IMR-90 (cell line): ENCODE measurements around the gene PLXNA1. TPM values are rescaled to one million over a fixed set of nuclear protein-coding genes. Genes with fewer than 3 reads are reported as not detected.

Source experiments
- ATAC-seq: fragments of 200-7000 bp; cut with Tn5 transposase; 2 replicates; pipeline ENCODE4 v1.9.1; 2020; ENCODE audit warnings: low read depth, mild to moderate bottlenecking, moderate library complexity
- BruUV-seq: library from RNA; stranded (reverse); fragments of 400-500 nt; replicated peaks from 2 replicates; lab custom pipeline; 2021; lab: Mats Ljungman, UMichigan
- CTCF ChIA-PET: fragments of 300-600 bp; formaldehyde crosslinking; extraction: SDS; loops from one replicate; lab custom pipeline; 2021; ENCODE audit warnings: antibody characterized with exemption; lab: Yijun Ruan, JAX
- POLR2A ChIA-PET: fragments of 300-600 bp; sonication (Branson Sonifier 250); formaldehyde crosslinking; loops from one replicate; lab custom pipeline; 2022; ENCODE audit warnings: antibody characterized with exemption; ENCODE audit not compliant: unreplicated experiment; lab: Charles Lee
- DNase-seq: peaks from one replicate; pipeline ENCODE4 v3.0.0; 2013
- H2AFZ ChIP-seq: replicated peaks from 2 replicates; pipeline ENCODE3; 2013; ENCODE audit warnings: low read length, mild to moderate bottlenecking; ENCODE audit not compliant: poor library complexity
- H2AK5ac ChIP-seq: 2 replicates; pipeline ENCODE4 v1.6.1; 2013; ENCODE audit warnings: low read depth, low read length, inconsistent platforms
- H2AK9ac ChIP-seq: replicated peaks from 2 replicates; pipeline ENCODE3; 2013; ENCODE audit warnings: mild to moderate bottlenecking, low read depth, low read length, moderate library complexity; ENCODE audit not compliant: poor library complexity
- H2BK120ac ChIP-seq: 2 replicates; pipeline ENCODE4 v1.6.1; 2013; ENCODE audit warnings: low read depth, low read length, inconsistent platforms
- H2BK15ac ChIP-seq: 3 replicates; pipeline ENCODE4 v1.6.1; 2013; ENCODE audit warnings: low read depth, low read length, inconsistent platforms
- H2BK20ac ChIP-seq: 2 replicates; pipeline ENCODE4 v1.6.1; 2013; ENCODE audit warnings: low read depth, mild to moderate bottlenecking, inconsistent platforms, low read length, moderate library complexity
- H2BK5ac ChIP-seq: 2 replicates; pipeline ENCODE4 v1.6.1; 2013; ENCODE audit warnings: mild to moderate bottlenecking, low read depth, low read length, inconsistent platforms; ENCODE audit not compliant: poor library complexity, severe bottlenecking
- H3K14ac ChIP-seq: replicated peaks from 2 replicates; pipeline ENCODE4 v1.6.1; 2013; ENCODE audit warnings: low read depth, low read length, inconsistent platforms
- H3K18ac ChIP-seq: 2 replicates; pipeline ENCODE4 v1.6.1; 2013; ENCODE audit warnings: low read depth, low read length, control low read depth
- H3K23ac ChIP-seq: 2 replicates; pipeline ENCODE4 v1.6.1; 2013; ENCODE audit warnings: low read depth, low read length, inconsistent platforms
- H3K27ac ChIP-seq: 2 replicates; pipeline ENCODE4 v1.5.1; 2013; ENCODE audit warnings: mild to moderate bottlenecking, control low read depth, low read length; ENCODE audit not compliant: insufficient read depth
- H3K27me3 ChIP-seq: 2 replicates; pipeline ENCODE4 v1.6.1; 2013; ENCODE audit warnings: low read length; ENCODE audit not compliant: control insufficient read depth, insufficient read depth
- H3K36me3 ChIP-seq: 2 replicates; pipeline ENCODE4 v1.6.1; 2013; ENCODE audit warnings: low read length, mixed read lengths; ENCODE audit not compliant: control insufficient read depth, insufficient read depth
- H3K4ac ChIP-seq: 2 replicates; pipeline ENCODE4 v1.6.1; 2013; ENCODE audit warnings: low read depth, low read length, inconsistent platforms
- H3K4me1 ChIP-seq: 2 replicates; pipeline ENCODE4 v1.6.1; 2013; ENCODE audit warnings: low read length, mixed read lengths; ENCODE audit not compliant: control insufficient read depth, insufficient read depth
- H3K4me2 ChIP-seq: 2 replicates; pipeline ENCODE4 v1.6.1; 2013; ENCODE audit warnings: low read depth, mild to moderate bottlenecking, control low read depth, low read length, moderate library complexity
- H3K4me3 ChIP-seq: 2 replicates; pipeline ENCODE4 v1.5.1; 2013; ENCODE audit warnings: low read depth, mild to moderate bottlenecking, control low read depth, low read length, moderate library complexity; ENCODE audit not compliant: insufficient read depth
- H3K56ac ChIP-seq: 2 replicates; pipeline ENCODE4 v1.6.1; 2013; ENCODE audit warnings: low read length, inconsistent platforms; ENCODE audit not compliant: insufficient read depth; ENCODE audit errors: extremely low read depth
- H3K79me1 ChIP-seq, 2 experiments: 2 replicates each; pipeline ENCODE4 v1.6.1; 2013; ENCODE audit warnings: low read length in 2 of 2, inconsistent platforms in 1 of 2, low read depth in 1 of 2
- H3K9ac ChIP-seq: 2 replicates; pipeline ENCODE4 v1.6.1; 2013; ENCODE audit warnings: low read depth, low read length, control low read depth
- H3K9me1 ChIP-seq: 2 replicates; pipeline ENCODE4 v1.6.1; 2013; ENCODE audit warnings: low read length, inconsistent platforms; ENCODE audit not compliant: insufficient read depth
- H3K9me3 ChIP-seq: 2 replicates; pipeline ENCODE4 v1.6.1; 2013; ENCODE audit warnings: low read length; ENCODE audit not compliant: control insufficient read depth, insufficient read depth
- H4K20me1 ChIP-seq: 2 replicates; pipeline ENCODE4 v1.6.1; 2013; ENCODE audit warnings: low read length, inconsistent platforms; ENCODE audit not compliant: insufficient read depth
- H4K5ac ChIP-seq: 2 replicates; pipeline ENCODE4 v1.6.1; 2013; ENCODE audit warnings: mild to moderate bottlenecking, low read depth, low read length, control low read depth
- H4K8ac ChIP-seq, 2 experiments: 2 replicates each; pipeline ENCODE4 v1.6.1; 2013; ENCODE audit warnings: low read depth in 2 of 2, low read length in 2 of 2, control low read depth in 1 of 2, inconsistent platforms in 1 of 2
- H4K91ac ChIP-seq: 2 replicates; pipeline ENCODE4 v1.6.1; 2013; ENCODE audit warnings: low read depth, low read length, inconsistent platforms; ENCODE audit not compliant: insufficient read depth
- MAFK ChIP-seq: IDR thresholded peaks from 2 replicates; pipeline ENCODE4 v1.6.1; 2012; ENCODE audit warnings: low read depth, low read length, improper control_type of control experiment
- SMC3 ChIP-seq: fragments of 150-350 bp; IDR thresholded peaks from 2 replicates; pipeline ENCODE4 v1.6.1; 2016; ENCODE audit warnings: low read depth, mild to moderate bottlenecking, antibody characterized with exemption, low read length, moderate library complexity
- WGBS, 2 experiments: methylation state at CpG; one replicate each; pipeline versions ENCODE4 v1.1.5 to v1.1.7; 2013; ENCODE audit warnings: missing lambda C conversion rate in 2 of 2; ENCODE audit not compliant: insufficient read length in 1 of 2; ENCODE audit errors: extremely low coverage in 2 of 2; 5-methylcytosine and 5-hydroxymethylcytosine counted together
- dilution Hi-C: fragments of 300-500 bp; cut with HindIII; formaldehyde crosslinking; loops from one replicate; pipeline ENCODE4 v1.14.3; 2018; ENCODE audit warnings: low sequenced_read_pairs; ENCODE audit not compliant: unreplicated experiment
- in situ Hi-C: fragments of 300-500 bp; cut with MboI; formaldehyde crosslinking; loops from 3 replicates; pipeline ENCODE4 v1.14.3; 2019; ENCODE audit warnings: low sequenced_read_pairs, inconsistent platforms, mixed read lengths
- intact Hi-C: fragments of 100-400 bp; cut with micrococcal nuclease; formaldehyde crosslinking; loops from 2 replicates; pipeline ENCODE4 v1.10.0; 2022
- polyA plus RNA-seq, 3 experiments: library from polyadenylated mRNA; depleted of rRNA; stranded (reverse); fragments of >200 nt; gene quantifications; 2 replicates each; pipeline ENCODE4 v1.2.3, GENCODE V29; 2012; ENCODE audit warnings: low replicate concordance in 1 of 3
- total RNA-seq: library from RNA; depleted of rRNA; stranded (reverse); fragments of >200 nt; gene quantifications from 2 replicates; pipeline ENCODE4 v1.2.3, GENCODE V29; 2012
- TF ChIP-seq, protein P1 (sequence below): fragments of 150-350 bp; IDR thresholded peaks from 2 replicates; pipeline ENCODE4 v1.6.1; 2016; ENCODE audit warnings: low read depth, mild to moderate bottlenecking, low read length, moderate library complexity, borderline replicate concordance

Gene PLXNA1
- total and polyA plus RNA-seq, 2 of the 4 experiments (the other 2 are of a cell fraction): 13.6 to 49.4 TPM

DNA sequence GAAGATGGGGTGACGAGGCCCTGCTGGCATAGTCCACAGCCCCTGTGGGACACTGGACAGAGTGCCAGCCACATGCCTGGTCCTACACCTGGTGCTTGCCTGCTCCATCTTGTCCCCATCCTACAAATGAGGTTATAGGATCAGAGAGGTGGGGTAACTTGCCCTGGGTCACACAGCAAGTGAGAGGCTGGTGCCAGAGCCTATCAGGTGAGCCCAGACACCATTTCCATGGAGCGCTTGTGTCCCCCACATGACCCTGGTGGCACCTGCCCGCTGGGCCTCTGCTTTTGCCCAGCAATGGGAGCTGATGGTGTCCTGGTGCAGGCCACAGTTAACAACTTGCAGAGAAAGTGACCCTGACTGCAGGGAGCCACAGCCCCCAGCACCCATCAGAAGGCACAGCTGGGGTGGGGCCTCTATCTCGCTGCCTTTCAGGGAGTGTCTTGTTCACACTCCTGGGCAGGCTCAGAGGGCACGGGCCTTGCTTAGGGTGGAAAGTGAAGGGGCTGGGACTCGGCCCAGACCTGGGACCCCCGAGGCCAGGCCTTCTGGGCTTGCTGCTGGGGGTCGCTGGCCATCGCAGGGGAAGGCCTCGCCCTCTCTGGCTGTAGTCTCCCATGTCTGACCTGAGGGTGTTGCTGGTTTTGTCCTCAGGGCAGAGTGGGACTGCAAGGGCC, 7.2 kb downstream of the PLXNA1 start:
- H3K9me1 ChIP-seq: peaks cover 11% of the 10 kb centered on the region; the same call in 1 of the 2 replicates
- H4K8ac ChIP-seq: no peak overlapping the region
- H3K36me3 ChIP-seq: peaks cover 39% of the 10 kb centered on the region
- dilution Hi-C loops (no loop called here), intact Hi-C loops (no loop called here), in situ Hi-C loops (no loop called here)
- no peaks in the 10 kb centered on the region for H3K9me3 ChIP-seq
- H3K4ac ChIP-seq: no peak overlapping the region
- H3K56ac ChIP-seq: no peak overlapping the region
- peaks cover 28 to 88% of the 10 kb centered on the region in 2 experiments; a peak in 3 of 4 replicates for H3K79me1 ChIP-seq
- WGBS, 2 experiments: 100% methylated on average over 4 of the region's 10 CpGs; no CpG with 5 or more reads in 1 of the 2 experiments
- H2AFZ ChIP-seq: no peak overlapping the region
- H3K14ac ChIP-seq: no peak overlapping the region
- H3K4me1 ChIP-seq: peaks cover 7% of the 10 kb centered on the region; the same call in 1 of the 2 replicates
- no peaks in the 10 kb centered on the region for H3K27me3 ChIP-seq
- no peak overlapping the region for H4K91ac ChIP-seq
- H2BK20ac ChIP-seq: no peak overlapping the region
- no TSS peak for BruUV-seq
- no peak overlapping the region for H4K5ac ChIP-seq
- H4K20me1 ChIP-seq: peaks cover 98% of the 10 kb centered on the region
- no peak overlapping the region for H2BK120ac ChIP-seq
- H3K9ac ChIP-seq: no peak overlapping the region
- TF ChIP-seq MAFK (no peak), SMC3 (no peak)
- TF ChIP-seq, protein P1, sequence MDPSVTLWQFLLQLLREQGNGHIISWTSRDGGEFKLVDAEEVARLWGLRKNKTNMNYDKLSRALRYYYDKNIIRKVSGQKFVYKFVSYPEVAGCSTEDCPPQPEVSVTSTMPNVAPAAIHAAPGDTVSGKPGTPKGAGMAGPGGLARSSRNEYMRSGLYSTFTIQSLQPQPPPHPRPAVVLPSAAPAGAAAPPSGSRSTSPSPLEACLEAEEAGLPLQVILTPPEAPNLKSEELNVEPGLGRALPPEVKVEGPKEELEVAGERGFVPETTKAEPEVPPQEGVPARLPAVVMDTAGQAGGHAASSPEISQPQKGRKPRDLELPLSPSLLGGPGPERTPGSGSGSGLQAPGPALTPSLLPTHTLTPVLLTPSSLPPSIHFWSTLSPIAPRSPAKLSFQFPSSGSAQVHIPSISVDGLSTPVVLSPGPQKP: no peak
- H2AK9ac ChIP-seq: no peak overlapping the region
- no peak overlapping the region for H2AK5ac ChIP-seq
- no peak overlapping the region for H2BK15ac ChIP-seq
- H3K4me2 ChIP-seq: no peak overlapping the region
- ChIA-PET CTCF (no interaction called here), POLR2A (no interaction called here)
- DNase-seq (no peak), ATAC-seq (no peak)
- H3K23ac ChIP-seq: no peak overlapping the region
- H3K18ac ChIP-seq: no peak overlapping the region
- no peak overlapping the region for H2BK5ac ChIP-seq
- H3K4me3 ChIP-seq: no peak overlapping the region
- H3K27ac ChIP-seq: no peak overlapping the region
